Measurements from ENCODE around the gene TMEM238.
"Not testable (repeated sequence)": the region's sequence is repeated elsewhere in the genome, so short reads cannot be mapped to it uniquely, and the experiment has no call there.

TMEM238 gene

DNA sequence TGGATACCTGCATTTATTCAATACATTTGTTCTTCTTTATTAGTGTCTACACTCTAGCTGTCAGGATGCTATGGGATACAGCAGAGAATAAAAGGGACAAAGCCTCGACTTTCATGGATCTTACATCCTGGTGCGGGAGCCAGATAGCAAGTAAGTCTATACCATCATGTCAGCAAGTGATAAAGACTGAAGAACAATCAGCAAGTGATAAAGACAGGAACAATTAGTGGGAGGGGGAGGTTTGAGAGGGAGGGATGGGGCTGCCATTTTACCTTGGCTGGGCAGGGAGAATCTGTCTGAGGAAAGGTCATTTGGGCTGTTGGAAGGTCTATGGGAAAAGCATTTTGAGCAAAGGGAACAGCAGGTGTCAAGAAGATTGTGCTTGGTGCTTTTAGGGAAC is 26.1 kb upstream of the TMEM238 start:
- Histone ChIP-seq H3K4me3 (replicated peaks; ENCODE audit: low read depth, low read length) (no peak overlapping the region), H3K27me3 (replicated peaks; ENCODE audit: control insufficient read depth, insufficient read depth, low read length) (no peaks in the 10 kb centered on the region), H3K36me3 (ENCODE audit: control insufficient read depth, insufficient read depth, low read length) (peaks cover 7% of the 10 kb centered on the region)
- TF ChIP-seq, protein P1, sequence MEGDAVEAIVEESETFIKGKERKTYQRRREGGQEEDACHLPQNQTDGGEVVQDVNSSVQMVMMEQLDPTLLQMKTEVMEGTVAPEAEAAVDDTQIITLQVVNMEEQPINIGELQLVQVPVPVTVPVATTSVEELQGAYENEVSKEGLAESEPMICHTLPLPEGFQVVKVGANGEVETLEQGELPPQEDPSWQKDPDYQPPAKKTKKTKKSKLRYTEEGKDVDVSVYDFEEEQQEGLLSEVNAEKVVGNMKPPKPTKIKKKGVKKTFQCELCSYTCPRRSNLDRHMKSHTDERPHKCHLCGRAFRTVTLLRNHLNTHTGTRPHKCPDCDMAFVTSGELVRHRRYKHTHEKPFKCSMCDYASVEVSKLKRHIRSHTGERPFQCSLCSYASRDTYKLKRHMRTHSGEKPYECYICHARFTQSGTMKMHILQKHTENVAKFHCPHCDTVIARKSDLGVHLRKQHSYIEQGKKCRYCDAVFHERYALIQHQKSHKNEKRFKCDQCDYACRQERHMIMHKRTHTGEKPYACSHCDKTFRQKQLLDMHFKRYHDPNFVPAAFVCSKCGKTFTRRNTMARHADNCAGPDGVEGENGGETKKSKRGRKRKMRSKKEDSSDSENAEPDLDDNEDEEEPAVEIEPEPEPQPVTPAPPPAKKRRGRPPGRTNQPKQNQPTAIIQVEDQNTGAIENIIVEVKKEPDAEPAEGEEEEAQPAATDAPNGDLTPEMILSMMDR (IDR thresholded peaks at IDR 0.05; ENCODE audit: insufficient read depth, low read length, poor library complexity, severe bottlenecking) = no peak
- DNase-seq (ENCODE audit: extremely low read depth, insufficient read length) = no peak

DNA sequence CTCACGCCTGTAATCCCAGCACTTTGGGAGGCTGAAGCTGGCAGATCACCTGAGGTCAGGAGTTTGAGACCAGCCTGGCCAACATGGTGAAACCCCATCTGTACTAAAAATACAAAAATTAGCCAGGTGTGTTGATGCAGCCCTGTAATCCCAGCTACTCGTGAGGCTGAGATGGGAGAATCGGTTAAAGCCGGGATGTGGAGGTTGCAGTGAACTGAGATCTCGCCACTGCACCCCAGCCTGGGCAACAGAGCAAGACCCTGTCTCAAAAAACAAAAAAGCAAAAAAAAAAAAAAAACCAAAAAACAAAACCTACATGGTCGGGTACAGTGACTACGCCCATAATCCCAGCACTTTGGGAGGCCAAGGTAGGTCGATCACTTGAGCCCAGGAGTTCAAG is 25.1 kb upstream of the TMEM238 start:
- not testable (repeated sequence) for H3K27me3 ChIP-seq (replicated peaks; ENCODE audit: control insufficient read depth, insufficient read depth, low read length); H3K4me3 ChIP-seq (replicated peaks; ENCODE audit: low read depth, low read length); DNase-seq (ENCODE audit: extremely low read depth, insufficient read length)
- peaks cover 11% of the 10 kb centered on the region for H3K36me3 ChIP-seq (ENCODE audit: control insufficient read depth, insufficient read depth, low read length)

DNA sequence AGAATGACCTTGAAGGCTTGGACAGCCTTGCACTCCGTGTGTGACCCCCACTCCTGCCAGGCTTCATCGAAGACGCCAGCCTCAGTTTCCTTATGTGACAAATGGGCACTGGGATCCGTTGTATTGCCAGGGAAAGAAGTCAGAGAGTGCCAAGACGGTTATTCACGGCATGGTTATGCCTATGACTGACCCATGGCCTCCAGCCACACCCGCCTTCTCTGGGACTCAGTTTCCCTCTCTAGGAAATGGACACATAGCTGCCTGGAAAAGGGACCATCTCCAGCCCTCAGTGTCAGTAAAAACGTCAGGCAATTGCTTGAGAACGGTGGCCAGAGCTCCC is 24.4 kb upstream of the TMEM238 start:
- no peaks in the 10 kb centered on the region for H3K27me3 ChIP-seq (replicated peaks; ENCODE audit: control insufficient read depth, insufficient read depth, low read length)

DNA sequence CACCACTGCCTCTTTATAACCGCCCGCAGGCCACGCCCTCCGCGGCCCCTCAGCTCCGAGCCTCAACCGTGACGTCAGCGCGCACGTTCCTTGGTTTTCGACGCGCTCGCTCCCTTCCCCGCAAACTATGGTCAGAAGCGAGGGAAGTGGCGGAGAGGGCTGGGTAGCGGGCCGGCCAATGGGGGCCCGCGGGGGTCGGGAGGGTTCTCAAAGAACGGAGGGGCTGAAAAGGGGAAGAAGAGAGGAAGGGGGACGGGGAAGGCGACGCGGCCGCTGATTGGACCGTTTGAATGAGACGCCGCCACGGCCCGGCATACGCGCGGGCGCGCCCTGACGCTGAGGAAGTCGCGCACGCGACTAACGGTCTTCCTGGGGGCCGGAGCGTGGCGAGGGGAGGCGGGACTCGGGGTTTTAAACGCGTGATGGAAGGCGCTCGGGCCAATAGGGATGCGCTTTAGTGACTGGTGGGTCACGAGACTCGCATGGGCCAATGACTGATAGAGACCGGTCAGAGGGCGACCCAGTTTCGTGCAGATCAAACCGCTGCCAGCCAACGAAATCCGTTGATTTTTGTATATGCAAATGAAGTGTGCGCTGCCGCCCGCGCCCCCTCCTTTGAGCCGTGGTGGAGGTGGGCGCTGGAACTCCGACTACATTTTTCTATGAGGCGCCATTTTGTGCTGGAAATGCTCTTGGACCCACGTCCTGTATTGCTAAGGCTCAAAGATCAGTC is 23.9 kb upstream of the TMEM238 start:
- peak overlapping the region; percentile 70 for H3K4me3 ChIP-seq (replicated peaks; ENCODE audit: low read depth, low read length)
- peaks cover 17% of the 10 kb centered on the region for H3K36me3 ChIP-seq (ENCODE audit: control insufficient read depth, insufficient read depth, low read length)
- DNase-seq (ENCODE audit: extremely low read depth, insufficient read length) = peak; percentile 99
- H3K27me3 ChIP-seq (replicated peaks; ENCODE audit: control insufficient read depth, insufficient read depth, low read length) = no peaks in the 10 kb centered on the region
- TF ChIP-seq, protein P1 (IDR thresholded peaks at IDR 0.05; ENCODE audit: insufficient read depth, low read length, poor library complexity, severe bottlenecking) = no peak

More for the DNA sequence above, 24.4 kb upstream of the TMEM238 start:
- Histone ChIP-seq H3K4me3 (replicated peaks; ENCODE audit: low read depth, low read length) (peak overlapping the region; percentile 22), H3K36me3 (ENCODE audit: control insufficient read depth, insufficient read depth, low read length) (peaks cover 15% of the 10 kb centered on the region)
- TF ChIP-seq, protein P1 (IDR thresholded peaks at IDR 0.05; ENCODE audit: insufficient read depth, low read length, poor library complexity, severe bottlenecking) = no peak
- DNase-seq (ENCODE audit: extremely low read depth, insufficient read length) = no peak

DNA sequence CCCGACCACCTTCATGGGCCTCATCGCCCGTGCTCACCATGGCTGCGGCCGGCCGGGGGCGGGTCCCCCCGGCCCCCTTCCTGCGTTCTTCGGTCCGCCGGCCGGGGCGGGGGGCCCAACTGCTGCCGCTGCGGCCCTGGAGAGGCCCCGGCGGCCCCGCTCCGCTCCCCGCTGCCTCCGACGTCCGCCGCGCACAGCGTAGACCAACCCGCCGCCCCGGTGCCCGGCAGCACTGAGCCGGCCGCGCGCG is 23.4 kb upstream of the TMEM238 start, which contains the start of gene UBE2S:
Gene UBE2S (minus strand): TSS at position 239 of the 250 bp plus-strand sequence. CDS start 199 bp downstream, at position 40.
- peaks cover 21% of the 10 kb centered on the region for H3K36me3 ChIP-seq (ENCODE audit: control insufficient read depth, insufficient read depth, low read length)
- DNase-seq (ENCODE audit: extremely low read depth, insufficient read length); H3K27me3 ChIP-seq (replicated peaks; ENCODE audit: control insufficient read depth, insufficient read depth, low read length): not testable (repeated sequence)
- H3K4me3 ChIP-seq (replicated peaks; ENCODE audit: low read depth, low read length) = peak within 1 kb of the TSS; percentile 70

DNA sequence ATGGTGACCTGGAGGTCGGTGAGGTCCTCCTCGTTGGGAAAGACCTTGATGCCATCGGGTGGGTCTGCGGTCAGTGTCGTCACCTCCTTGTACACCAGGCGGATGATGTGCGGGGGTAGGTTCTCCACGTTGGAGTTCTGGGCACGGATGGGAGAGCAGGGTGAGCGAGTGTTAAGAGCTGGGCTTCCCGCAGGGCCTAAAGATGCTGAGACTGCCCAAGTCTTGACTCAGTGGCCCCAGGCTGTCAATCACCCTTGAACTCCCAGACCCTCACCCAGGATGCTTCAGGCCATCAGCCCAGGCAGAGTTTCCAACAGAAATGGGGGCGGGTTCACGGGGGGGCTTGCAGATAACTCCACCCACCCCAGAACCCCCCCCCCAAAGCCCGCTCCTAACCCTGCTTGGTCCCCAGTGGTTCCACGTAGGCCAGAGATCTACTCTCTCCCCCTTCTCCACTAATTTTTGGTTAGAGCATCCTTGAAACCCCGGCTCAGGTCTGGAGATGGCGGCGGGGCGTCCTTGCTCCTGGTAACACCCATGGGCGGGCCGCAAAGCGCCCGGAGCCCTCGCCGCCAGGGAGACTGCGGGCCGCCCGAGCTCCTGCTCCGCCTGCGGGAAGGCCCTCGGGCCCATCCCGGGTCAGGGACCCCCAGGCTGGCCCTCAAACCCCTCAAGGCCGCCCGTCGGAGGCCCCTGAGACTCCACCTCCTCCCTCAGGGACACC is 22.9 kb upstream of the TMEM238 start:
- Histone ChIP-seq H3K36me3 (ENCODE audit: control insufficient read depth, insufficient read depth, low read length) (peaks cover 24% of the 10 kb centered on the region), H3K27me3 (replicated peaks; ENCODE audit: control insufficient read depth, insufficient read depth, low read length) (no peaks in the 10 kb centered on the region), H3K4me3 (replicated peaks; ENCODE audit: low read depth, low read length) (peak overlapping the region; percentile 70)
- TF ChIP-seq, protein P1 (IDR thresholded peaks at IDR 0.05; ENCODE audit: insufficient read depth, low read length, poor library complexity, severe bottlenecking) = no peak
- no peak for DNase-seq (ENCODE audit: extremely low read depth, insufficient read length)

Data from GM06990 (cell line).